Fibroblast of skin of left biceps (primary cell): ENCODE results near the gene MRM2.

Source experiments
- DNase-seq, 2 experiments: peaks; one replicate each; pipeline ENCODE4 v3.0.0-alpha.2; 2013; ENCODE audit warnings: low read depth in 2 of 2

Gene MRM2

DNA sequence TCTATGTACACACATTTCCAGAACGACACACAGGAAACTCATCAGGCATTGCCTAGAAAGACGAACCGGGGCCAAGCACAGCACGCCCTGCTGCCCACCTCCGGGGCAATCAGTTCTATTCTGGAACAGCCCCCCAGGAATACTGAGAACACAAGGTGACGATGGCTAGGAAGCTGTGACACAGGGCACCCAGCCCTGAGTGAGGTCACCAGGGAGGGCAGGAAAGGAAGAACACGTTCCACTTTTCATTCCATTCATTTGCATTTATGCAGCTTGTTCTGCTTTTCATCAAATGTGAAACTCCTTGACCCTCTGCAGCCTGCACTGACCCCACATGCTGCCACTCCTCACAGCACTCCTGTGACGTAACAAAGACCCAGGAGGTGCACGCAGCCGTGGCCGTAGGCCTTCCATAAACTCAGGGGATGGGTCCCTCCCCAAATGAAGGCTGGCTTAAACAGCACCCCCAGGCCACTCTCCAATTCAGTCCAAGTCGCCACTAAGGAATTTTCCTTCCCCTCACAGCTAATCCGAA lies 38.2 kb downstream of the MRM2 start:
- no peak for DNase-seq

DNA sequence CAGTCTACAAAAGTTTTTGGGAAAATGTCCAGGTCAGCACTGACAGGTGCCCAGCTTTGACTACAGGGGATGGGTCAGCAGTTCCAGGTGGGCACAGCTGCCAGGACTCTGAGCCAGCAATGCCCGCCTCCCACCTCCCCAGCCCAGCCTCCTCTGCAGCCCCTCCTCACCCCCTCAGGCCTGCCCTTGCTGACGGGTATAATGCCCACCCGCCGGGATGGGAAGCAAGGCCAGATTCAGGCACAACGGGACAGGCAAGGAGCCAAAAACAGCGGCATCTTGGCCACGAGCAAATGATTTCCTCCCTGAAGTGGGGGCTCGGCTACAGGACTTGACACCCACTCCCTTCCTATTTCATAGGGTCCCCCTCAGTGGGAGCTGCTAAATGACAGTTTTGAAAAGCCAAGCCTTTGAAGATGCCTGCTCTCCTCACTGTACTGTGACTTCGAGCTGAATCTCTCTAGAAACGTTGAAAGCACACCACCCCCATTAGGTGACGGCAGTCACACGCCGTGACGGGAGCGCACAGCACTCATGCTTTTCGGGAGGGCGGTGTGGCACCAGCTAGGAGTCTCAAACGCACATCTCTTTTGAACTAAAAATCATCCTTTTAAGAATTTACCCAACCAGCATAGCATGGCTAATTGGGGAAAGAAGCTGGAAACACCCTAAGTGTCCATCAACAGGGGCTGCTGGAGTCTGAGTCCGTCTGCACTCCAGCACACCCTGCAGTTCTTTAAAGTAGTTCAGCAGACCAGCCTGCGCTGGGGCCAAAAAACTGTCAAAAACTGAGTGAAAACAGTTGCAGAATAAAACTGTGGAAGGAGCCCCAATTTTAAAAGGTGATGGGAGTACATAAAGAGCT lies 38.9 kb downstream of the MRM2 start:
- DNase-seq, result no peak

DNA sequence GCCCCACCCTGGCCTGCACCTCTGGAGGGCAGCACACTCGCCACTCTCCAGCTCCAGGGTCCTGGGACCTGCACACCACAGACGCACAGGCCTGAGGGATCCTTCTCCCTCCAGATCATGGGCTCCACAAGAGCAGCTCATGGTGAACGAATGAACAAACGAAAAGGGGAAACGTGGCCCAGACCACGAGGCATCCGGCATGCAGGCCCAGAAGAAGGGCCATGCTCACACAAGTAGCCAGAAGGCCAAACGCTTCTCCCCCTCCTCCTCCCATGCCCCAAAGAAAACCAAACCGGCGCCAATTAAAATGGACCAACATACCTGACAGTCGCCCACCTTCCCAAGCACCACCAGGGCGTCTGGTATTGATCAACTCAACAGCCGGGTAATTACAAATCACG lies 39.6 kb downstream of the MRM2 start:
- DNase-seq, result no peak

GRCh38 chr7:2201686-2202360 lies 40.2 kb downstream of the MRM2 start:
- DNase-seq, result no peak

DNA sequence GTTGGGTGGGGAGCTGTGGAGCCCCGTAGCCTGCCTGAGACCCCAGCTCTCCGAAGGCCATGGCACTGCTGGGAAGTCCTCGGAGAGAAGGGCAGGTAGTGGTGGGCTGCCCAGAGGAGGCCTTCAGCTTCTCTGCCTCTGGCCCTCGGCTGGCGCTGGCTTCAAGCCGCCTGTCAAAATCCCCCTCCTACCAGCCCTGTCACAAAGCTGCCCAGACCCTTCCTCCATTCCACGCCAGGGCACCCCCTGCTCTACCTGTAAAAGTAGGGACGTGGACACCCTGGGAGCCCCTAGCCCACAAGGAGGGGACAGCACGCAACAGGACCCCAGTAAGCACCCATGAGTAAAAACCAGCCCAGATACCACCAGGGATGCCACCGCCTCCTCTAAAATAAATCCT lies 40.9 kb downstream of the MRM2 start:
- DNase-seq, result no peak

GRCh38 chr7:2200584-2200980 lies 41.4 kb downstream of the MRM2 start:
- DNase-seq, result no peak

DNA sequence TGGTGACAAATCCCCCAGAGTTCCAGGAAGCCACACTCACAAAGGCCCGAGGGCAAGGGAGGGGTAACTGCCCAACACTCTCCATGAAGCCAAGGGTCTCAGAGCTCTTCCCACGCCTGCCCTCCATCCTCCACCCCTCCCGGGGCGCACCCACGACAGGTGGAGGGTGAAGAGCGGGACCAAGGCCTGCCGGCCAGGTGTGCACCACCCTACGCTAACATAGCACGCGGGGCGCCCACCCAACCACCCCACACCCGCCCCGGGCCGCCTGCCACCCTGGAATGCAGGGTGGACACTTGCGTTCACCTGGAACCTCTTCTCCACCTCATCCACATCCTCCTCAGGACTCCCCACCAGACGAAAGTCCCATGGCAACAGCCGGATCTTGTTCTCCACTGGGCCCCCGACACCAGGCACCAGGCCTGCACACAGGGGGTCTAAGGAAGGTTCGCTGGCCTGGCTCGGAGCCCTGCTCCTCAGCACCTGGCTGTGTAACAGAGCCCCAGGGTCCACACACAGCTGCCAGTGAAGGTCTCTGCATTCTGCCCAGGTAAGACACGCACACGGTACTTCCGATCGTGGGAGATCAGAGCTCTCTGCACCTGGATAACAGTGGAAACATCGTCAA lies 41.9 kb downstream of the MRM2 start:
- no peak for DNase-seq

GRCh38 chr7:2199528-2199927 lies 42.5 kb downstream of the MRM2 start:
- DNase-seq, result no peak

- DNase-seq, result no peak
These were observed 43.2 kb downstream of the MRM2 start for GRCh38 chr7:2198760-2199159.

GRCh38 chr7:2198206-2198605 lies 43.8 kb downstream of the MRM2 start:
- no peak for DNase-seq

- no peak for DNase-seq
These were observed 44.4 kb downstream of the MRM2 start for GRCh38 chr7:2197436-2198155.

DNA sequence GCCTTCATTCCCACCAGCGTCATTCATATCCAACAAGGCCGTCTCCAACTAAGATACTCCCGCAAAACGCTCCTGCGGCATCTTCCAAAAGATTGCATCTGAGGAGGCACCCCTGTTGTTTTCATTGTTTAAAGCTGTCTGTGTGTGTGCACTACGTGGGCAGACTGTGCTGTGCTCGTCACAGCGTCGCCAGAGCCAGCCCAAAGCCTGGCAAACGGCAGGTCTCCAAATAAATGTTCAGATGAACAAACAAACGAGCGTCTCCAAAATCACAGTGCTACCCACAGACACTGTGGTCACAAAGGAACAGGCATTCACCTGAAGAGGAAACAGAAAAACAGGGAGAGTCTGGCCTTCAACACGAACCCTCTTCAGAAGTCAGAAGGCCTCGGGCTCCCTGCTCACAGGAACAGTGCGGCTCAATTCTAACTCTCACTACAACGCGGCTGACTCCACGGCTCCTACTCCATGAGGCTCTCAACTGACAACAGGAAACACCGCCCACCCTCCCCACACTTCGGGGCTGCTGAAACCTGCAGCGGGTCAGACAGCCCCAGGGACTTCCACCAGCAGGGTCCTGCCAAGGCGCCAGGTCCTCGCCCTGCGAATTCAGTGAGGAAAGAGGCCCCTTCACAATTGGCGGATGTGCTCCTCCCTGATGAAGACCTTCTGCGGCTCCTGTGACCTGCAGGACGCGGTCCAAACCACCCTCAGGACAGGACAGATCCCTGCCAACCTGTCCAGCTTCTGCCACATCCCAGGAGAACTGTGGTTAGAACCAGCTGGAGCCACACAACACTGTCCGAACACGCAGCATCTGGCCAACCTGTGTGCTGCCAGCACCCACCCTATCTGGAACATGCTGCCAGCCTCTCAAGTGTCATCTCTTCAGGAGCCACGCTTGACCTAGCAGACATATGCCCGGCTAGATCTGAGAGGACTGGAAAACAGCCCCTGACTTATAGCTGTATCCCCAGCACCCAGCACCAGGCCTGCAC lies 45.3 kb downstream of the MRM2 start:
- DNase-seq, result no peak

DNA sequence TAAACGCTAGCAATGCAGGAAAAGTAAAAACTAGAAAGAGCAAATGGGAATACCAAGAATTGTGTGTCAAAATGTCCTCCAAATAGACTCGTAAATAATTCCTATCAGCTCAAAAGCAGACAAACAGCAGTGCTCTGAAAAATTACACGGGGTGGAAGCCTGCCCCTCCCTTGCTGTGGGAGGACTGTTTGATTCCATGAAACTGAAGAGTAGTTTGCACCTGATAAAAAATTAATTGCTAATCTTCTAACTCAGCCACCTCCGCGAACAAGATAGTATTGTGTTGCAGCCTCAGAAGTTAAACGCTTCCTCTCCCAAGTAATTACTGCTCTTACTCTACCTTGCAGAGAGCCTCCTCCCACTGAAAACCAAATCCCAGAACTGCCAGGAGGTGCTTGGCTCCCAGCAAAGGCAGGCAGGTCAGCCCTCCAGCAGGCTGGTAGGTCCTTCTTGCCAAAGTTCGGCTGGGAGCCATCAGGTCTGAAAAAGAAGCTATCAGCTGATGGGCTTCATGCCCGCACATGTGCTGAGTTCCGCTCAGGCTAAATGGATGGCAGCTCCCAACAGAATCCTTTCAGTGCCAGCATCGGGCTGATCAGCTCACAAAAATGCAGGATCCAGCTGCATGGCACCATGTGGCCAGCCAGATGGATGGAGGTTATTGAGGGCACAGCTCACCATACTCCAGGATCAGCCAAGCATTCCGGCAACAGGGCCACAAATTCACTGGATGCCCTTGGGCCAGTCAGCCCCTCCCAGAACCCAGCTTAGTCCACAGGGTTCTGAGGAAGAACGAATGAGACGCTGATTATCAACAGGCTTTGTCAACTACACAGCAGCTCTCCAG lies 46.4 kb downstream of the MRM2 start:
- DNase-seq, result no peak

- DNase-seq, result no peak
These were observed 48.3 kb downstream of the MRM2 start for GRCh38 chr7:2193575-2194305.

GRCh38 chr7:2192831-2193534 lies 49.0 kb downstream of the MRM2 start:
- no peak for DNase-seq

GRCh38 chr7:2191016-2191415 lies 51.0 kb downstream of the MRM2 start:
- DNase-seq, result no peak

GRCh38 chr7:2190531-2190930 lies 51.5 kb downstream of the MRM2 start:
- peak; percentile 31 to 44 for DNase-seq

DNA sequence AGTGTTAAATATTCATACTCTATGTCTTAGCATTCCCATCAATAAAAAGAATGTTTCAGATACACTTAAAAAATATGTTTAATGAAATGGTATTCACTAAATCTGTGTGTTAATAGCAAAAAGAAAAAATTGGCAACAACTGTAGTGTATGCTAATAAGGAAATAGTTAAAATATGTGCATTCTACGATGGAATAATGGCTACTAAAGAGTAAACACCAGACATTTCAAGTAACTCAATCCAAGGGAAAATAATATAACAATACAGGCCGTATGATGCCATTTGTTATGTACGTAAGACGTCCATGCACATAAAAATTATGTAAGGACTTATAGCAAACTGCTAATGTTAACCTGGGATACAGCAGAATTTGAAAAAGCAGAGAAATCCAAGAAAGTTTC lies 55.8 kb downstream of the MRM2 start:
- DNase-seq, result no peak
